Mesothelial cell of epicardium (in vitro differentiated cells): ENCODE measurements around the gene LEMD1. TPM values are rescaled to one million over a fixed set of nuclear protein-coding genes. Genes with fewer than 3 reads are reported as not detected.
"Not testable (repeated sequence)": the region's sequence is repeated elsewhere in the genome, so short reads cannot be mapped to it uniquely, and the experiment has no call there.

Experiments used
- DNase-seq, 2 experiments: peaks; one replicate each; pipeline ENCODE4 v3.0.0; 2021; ENCODE audit warnings: low spot score in 2 of 2; ENCODE audit not compliant: unreplicated experiment in 2 of 2
- H3K27ac Mint-ChIP-seq: 2 replicates; pipeline ENCODE4 v1.8.0; 2021; ENCODE audit warnings: mixed read lengths
- H3K27me3 Mint-ChIP-seq: 2 replicates; pipeline ENCODE4 v1.8.0; 2021; ENCODE audit warnings: low read depth, mixed read lengths
- H3K36me3 Mint-ChIP-seq: 2 replicates; pipeline ENCODE4 v1.8.0; 2021; ENCODE audit warnings: mixed read lengths
- H3K4me1 Mint-ChIP-seq: 2 replicates; pipeline ENCODE4 v1.8.0; 2021; ENCODE audit warnings: mixed read lengths
- H3K4me3 Mint-ChIP-seq: 2 replicates; pipeline ENCODE4 v1.8.0; 2021; ENCODE audit warnings: mild to moderate bottlenecking, moderate library complexity, mixed read lengths
- H3K9me3 Mint-ChIP-seq: 2 replicates; pipeline ENCODE4 v1.8.0; 2021; ENCODE audit warnings: mixed read lengths
- total RNA-seq: library from RNA; stranded (reverse); gene quantifications from 3 replicates; pipeline ENCODE4 v1.2.1, GENCODE V29; 2021
- TF ChIP-seq, protein P1 (sequence below): fragments of 200-600 bp; sonication (generic); IDR thresholded peaks from one replicate; pipeline ENCODE4 v1.5.0; 2021; ENCODE audit warnings: antibody characterized with exemption; ENCODE audit not compliant: unreplicated experiment

Gene LEMD1
- total RNA-seq, 1 donor from 2014 or later: 1.3 TPM

DNA sequence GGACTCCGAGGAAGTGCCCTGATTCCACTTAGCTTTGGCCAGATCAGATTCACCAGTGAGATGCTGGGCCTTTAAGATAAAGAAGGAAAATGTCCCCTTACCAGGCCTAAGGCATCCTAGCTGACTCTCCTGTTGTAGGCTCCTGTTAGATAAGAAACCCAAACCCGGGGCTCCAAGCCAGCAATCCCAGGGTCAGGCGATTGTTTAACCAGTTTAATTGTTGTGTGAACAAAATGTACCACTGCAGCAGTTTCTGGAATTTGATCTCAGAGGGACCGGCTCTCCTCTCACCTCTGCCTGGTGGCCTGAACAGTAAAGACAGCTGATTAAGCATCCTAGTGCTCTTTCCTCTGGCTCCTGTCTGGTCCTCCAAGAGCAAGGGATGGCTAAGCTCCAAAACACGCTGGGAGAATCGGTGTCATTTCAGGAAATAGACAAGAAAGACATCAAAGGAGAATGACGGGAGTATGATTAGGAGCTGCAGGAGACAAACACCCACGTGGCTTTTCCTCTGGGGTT is 55.9 kb downstream of the LEMD1 start:
- TF ChIP-seq, protein P1, sequence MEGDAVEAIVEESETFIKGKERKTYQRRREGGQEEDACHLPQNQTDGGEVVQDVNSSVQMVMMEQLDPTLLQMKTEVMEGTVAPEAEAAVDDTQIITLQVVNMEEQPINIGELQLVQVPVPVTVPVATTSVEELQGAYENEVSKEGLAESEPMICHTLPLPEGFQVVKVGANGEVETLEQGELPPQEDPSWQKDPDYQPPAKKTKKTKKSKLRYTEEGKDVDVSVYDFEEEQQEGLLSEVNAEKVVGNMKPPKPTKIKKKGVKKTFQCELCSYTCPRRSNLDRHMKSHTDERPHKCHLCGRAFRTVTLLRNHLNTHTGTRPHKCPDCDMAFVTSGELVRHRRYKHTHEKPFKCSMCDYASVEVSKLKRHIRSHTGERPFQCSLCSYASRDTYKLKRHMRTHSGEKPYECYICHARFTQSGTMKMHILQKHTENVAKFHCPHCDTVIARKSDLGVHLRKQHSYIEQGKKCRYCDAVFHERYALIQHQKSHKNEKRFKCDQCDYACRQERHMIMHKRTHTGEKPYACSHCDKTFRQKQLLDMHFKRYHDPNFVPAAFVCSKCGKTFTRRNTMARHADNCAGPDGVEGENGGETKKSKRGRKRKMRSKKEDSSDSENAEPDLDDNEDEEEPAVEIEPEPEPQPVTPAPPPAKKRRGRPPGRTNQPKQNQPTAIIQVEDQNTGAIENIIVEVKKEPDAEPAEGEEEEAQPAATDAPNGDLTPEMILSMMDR: no peak
- Mint-ChIP-seq H3K27me3 (peaks cover 1% of the 10 kb centered on the region), H3K4me3 (no peak overlapping the region), H3K27ac (peak overlapping the region; percentile 9), H3K9me3 (no peaks in the 10 kb centered on the region), H3K4me1 (peaks cover 7% of the 10 kb centered on the region), H3K36me3 (no peaks in the 10 kb centered on the region)
- no peak for DNase-seq

DNA sequence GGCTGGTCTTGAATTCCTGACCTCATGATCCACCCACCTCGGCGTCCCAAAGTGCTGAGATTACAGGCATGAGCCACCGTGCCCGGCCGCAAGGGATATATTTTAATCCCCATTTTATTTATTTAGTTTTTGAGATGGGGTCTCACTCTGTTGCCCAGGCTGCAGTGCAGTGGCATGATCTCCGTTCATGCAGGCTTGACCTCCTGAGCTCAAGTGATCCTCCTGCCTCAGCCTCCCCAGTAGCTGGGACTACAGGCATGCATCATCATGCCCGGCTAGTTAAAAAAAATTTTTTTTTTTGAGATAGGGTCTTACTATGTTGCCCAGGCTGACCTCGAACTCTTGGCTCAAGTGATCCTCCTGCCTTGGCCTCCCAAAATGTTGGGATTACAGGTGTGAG is 56.8 kb downstream of the LEMD1 start:
- H3K36me3 Mint-ChIP-seq, H3K4me1 Mint-ChIP-seq, H3K9me3 Mint-ChIP-seq, H3K27me3 Mint-ChIP-seq, H3K27ac Mint-ChIP-seq, DNase-seq, H3K4me3 Mint-ChIP-seq: not testable (repeated sequence)

DNA sequence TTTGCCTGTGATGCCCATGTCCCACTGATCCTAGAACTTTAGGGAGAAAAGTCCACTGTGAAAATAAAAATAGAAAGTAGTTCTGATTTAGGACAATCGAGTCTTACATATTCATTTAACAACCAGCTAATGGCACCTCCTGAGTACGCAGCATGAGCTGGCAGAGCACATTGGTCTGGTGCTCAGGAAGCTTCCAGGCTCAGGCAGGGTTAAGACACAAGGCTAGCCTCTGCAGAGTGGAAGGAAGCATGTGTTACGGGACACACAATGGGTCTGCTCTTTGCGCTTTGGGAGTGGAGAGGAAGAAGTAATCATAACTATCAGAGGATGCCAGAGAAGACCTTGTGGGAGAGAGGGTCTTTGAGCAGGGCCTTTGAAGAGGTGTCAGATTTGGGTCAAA is 61.0 kb downstream of the LEMD1 start:
- Mint-ChIP-seq H3K27ac (no peak overlapping the region), H3K27me3 (peaks cover 20% of the 10 kb centered on the region), H3K4me1 (peaks cover 10% of the 10 kb centered on the region), H3K9me3 (no peaks in the 10 kb centered on the region), H3K36me3 (no peaks in the 10 kb centered on the region), H3K4me3 (no peak overlapping the region)
- TF ChIP-seq, protein P1: no peak
- no peak for DNase-seq

DNA sequence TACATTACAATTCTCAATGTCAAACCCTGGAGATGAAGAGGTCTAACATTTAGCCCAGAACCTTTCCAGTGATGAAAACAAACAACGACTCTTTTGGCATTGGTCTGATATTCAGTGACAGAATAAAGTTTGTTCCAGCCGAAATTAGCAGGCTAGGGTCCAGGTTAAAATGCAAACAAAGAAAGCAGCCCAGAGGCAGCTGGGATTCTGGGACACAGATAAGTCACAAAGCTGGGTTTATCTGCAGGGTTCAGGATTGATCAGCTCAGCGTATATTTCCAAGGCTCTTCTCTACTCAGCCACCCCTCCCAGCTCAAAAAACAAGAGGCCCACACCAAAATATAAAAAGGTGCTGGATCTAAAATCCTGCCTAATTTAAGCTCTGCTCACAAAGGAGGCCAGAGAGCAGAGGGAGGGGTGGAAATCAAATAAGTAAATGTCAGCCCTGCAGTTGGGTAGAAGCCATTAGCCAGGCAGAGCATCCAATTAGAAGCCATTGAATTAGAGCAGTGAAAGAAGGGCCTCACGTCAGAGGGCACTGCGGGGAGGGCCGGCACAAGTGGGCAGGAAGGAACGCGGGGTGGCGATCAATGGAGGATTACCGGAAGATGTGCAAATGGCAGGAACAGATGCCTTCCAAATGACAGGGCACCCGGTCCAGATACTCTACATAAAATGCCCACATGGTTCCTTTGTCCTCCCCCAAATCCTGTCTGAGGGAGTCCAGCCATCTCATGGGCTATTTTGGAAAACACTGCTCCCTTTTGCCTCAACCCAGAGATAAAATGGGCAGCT is 61.9 kb downstream of the LEMD1 start:
- DNase-seq: no peak
- Mint-ChIP-seq H3K27ac (no peak overlapping the region), H3K9me3 (no peaks in the 10 kb centered on the region), H3K36me3 (no peaks in the 10 kb centered on the region), H3K27me3 (peaks cover 20% of the 10 kb centered on the region), H3K4me1 (peaks cover 8% of the 10 kb centered on the region), H3K4me3 (no peak overlapping the region)
- TF ChIP-seq, protein P1: no peak

DNA sequence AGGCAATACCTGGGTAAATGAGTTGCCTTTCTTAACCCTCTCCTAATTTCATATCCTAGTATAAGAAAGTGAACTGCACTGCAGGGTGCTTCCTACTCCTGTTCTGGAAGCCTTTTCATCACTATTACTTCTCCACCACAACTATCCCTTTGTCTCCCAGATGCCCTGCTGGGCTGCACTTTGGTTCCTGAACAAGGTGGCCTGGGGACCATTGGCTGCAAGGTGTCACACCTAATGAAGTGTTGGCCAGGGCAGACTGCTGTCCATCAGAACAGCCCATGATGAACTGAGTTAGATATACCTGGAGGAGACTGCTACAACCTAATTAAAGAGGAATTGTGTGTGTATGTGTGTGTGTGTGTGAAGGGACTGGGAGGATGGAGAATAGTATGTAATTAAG is 63.3 kb downstream of the LEMD1 start:
- Mint-ChIP-seq H3K9me3 (no peaks in the 10 kb centered on the region), H3K4me1 (peaks cover 10% of the 10 kb centered on the region), H3K36me3 (no peaks in the 10 kb centered on the region), H3K4me3 (no peak overlapping the region), H3K27me3 (peaks cover 20% of the 10 kb centered on the region), H3K27ac (no peak overlapping the region)
- DNase-seq: no peak
- TF ChIP-seq, protein P1: no peak

DNA sequence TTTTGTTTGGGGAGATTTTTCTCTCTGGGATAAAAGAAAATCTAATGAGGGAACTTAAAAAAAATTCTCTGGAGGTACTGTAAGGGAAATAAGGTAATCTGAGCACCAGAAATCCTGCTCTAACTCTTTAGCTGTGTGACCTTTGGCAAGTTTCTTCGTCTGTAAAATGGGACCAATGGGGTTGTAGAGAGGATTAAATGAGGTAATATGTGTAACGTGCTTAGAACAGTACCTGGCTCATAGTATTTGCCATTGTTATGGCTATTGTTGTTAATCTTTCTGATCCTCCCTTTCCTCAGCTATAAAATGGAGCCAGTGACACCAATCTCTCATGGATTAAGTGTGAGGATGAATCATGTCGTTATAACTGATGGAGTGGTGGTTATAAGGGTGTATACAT is 64.3 kb downstream of the LEMD1 start:
- Mint-ChIP-seq H3K27ac (no peak overlapping the region), H3K27me3 (peaks cover 20% of the 10 kb centered on the region), H3K9me3 (no peaks in the 10 kb centered on the region), H3K4me3 (no peak overlapping the region), H3K36me3 (no peaks in the 10 kb centered on the region), H3K4me1 (peaks cover 10% of the 10 kb centered on the region)
- no peak for DNase-seq
- TF ChIP-seq, protein P1: no peak
